ENCODE results near the gene GSTP1. TPM values are rescaled to one million over a fixed set of nuclear protein-coding genes. Genes with fewer than 3 reads are reported as not detected.

The GSTP1 gene
- 693 and 847 TPM in 2 replicates for total RNA-seq

DNA sequence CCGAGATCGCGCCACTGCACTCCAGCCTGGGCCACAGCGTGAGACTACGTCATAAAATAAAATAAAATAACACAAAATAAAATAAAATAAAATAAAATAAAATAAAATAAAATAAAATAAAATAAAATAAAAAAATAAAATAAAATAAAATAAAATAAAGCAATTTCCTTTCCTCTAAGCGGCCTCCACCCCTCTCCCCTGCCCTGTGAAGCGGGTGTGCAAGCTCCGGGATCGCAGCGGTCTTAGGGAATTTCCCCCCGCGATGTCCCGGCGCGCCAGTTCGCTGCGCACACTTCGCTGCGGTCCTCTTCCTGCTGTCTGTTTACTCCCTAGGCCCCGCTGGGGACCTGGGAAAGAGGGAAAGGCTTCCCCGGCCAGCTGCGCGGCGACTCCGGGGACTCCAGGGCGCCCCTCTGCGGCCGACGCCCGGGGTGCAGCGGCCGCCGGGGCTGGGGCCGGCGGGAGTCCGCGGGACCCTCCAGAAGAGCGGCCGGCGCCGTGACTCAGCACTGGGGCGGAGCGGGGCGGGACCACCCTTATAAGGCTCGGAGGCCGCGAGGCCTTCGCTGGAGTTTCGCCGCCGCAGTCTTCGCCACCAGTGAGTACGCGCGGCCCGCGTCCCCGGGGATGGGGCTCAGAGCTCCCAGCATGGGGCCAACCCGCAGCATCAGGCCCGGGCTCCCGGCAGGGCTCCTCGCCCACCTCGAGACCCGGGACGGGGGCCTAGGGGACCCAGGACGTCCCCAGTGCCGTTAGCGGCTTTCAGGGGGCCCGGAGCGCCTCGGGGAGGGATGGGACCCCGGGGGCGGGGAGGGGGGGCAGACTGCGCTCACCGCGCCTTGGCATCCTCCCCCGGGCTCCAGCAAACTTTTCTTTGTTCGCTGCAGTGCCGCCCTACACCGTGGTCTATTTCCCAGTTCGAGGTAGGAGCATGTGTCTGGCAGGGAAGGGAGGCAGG, at the start of gene GSTP1:
GSTP1 (plus strand) TSS at position 566 of the 958 bp plus-strand sequence; CDS start at position 598, 32 bp downstream.

DNA sequence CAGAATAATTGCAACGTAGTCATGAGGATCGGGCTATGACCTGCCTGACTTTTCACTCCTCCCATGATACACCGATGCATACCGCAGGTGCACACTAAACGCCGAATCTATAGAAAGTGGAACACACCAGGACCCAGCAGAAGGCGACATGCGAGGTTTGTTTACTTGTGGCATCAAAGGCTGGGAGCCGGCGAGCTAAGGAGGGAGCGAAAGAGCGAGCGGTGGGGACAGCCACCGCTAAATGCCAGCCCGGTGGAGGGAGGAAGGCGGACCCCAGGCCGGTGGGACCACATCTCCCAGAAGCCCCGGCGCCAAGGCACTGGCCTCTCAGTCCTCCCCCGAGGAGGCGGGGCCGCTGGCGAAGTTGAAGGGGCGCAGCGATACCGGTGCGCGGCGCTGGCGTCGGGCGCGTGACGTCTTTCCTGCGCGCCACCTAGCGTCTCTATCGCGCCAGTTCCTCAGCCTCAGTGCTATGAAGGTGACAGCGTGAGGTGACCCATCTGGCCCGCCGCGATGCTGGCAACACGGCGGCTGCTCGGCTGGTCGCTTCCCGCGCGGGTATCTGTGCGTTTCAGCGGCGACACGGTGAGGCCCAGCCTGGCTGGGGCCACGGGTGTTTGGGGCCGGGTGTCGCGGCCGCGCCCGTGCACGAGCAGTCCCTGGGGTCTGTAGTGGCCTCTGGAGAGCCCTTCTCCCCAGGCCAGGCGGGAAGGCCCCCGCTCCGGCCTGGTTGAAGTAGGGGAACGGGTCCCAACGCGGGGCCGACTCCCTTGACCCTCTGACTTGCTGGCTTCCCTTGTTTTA, 23.1 kb downstream of the GSTP1 start, which contains the start of gene NDUFV1:
NDUFV1 (plus strand) TSS at position 445 of the 804 bp plus-strand sequence; CDS start at position 514, 69 bp downstream.

DNA sequence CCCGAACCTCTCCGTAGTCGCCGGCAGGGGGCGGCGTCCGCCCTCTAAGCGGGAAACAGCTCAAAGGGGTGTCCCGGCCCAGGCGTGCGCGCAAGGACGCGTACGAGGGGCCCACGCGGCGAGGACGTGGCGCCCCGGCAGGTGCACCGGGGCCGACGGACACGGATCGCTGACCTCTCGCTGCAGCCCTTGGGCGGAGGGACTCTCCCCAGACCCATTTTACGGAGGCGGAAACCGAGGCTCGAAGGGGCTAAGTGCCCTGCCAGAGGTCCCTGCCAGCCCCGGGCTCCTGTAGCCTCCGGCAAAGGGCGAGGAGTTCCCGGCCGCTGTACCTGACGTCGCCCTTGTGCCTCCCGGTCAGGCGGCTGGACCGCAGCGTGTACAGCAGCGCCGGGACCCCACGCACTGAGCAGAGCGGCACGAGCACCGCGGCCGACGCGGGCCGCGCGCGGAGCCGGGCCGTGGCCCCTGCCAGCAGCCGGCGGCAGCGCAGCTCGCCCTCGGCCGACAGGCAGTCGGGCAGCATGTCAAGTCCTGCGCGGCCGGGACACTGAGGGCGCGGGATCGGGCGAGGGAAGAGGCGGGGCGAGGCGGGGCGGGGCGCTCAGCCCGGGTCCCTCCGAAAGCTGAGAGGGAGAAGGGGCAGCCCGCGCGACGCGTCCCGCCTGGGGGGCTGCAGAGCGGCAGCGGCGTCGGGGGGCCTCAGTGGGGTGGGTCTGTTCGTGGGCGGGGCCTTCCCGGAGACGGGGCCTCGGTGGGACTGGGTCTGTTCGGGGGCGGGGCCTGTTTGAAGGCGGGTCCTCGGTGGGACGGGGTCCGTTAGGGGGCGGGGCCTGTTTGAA, 46.0 kb downstream of the GSTP1 start, which contains the start of gene NUDT8:
NUDT8 (minus strand) TSS at position 552 of the 842 bp plus-strand sequence; CDS start at position 526, 26 bp downstream.

Other genes starting within 250 kb of the GSTP1 start
- 25.3 and 26.1 TPM in 2 replicates for gene POLD4, start 230.3 kb upstream of the GSTP1 start, total RNA-seq
- 1.9 and 2.7 TPM in 2 replicates for gene CLCF1, start 210.2 kb upstream of the GSTP1 start, total RNA-seq
- 2.6 and 6.7 TPM in 2 replicates for gene RAD9A, start 191.8 kb upstream of the GSTP1 start, total RNA-seq
- gene PPP1CA, start 182.0 kb upstream of the GSTP1 start, total RNA-seq, result 195 and 241 TPM in 2 replicates
- under 0.01 and 0.16 TPM in 2 replicates for gene TBC1D10C, start 179.7 kb upstream of the GSTP1 start, total RNA-seq
- under 0.01 and 0.19 TPM in 2 replicates for gene CARNS1, start 168.1 kb upstream of the GSTP1 start, total RNA-seq
- 27.4 and 29.8 TPM in 2 replicates for gene RPS6KB2, start 155.3 kb upstream of the GSTP1 start, total RNA-seq
- gene PTPRCAP, start 146.1 kb upstream of the GSTP1 start, total RNA-seq, result 0.49 and 1.1 TPM in 2 replicates
- 168 and 215 TPM in 2 replicates for gene CORO1B, start 140.3 kb upstream of the GSTP1 start, total RNA-seq
- gene GPR152, start 131.1 kb upstream of the GSTP1 start, total RNA-seq, result not detected in 2 replicates
- gene CABP4, start 128.5 kb upstream of the GSTP1 start, total RNA-seq, result 2.9 and 3.1 TPM in 2 replicates
- 18.5 and 42.5 TPM in 2 replicates for gene TMEM134, start 114.6 kb upstream of the GSTP1 start, total RNA-seq
- gene AIP, start 100.8 kb upstream of the GSTP1 start, total RNA-seq, result 96.8 and 108 TPM in 2 replicates
- 5.0 and 8.2 TPM in 2 replicates for gene PITPNM1, start 78.4 kb upstream of the GSTP1 start, total RNA-seq
- gene CDK2AP2, start 75.7 kb upstream of the GSTP1 start, total RNA-seq, result 19.2 and 22.7 TPM in 2 replicates
- not detected in 2 replicates for gene CABP2, start 60.4 kb upstream of the GSTP1 start, total RNA-seq
- 170 and 189 TPM in 2 replicates for gene NDUFV1, start 23.1 kb downstream of the GSTP1 start, total RNA-seq
- gene NUDT8, start 46.1 kb downstream of the GSTP1 start, total RNA-seq, result 2.8 and 12.0 TPM in 2 replicates
- not detected in 2 replicates for gene TBX10, start 56.0 kb downstream of the GSTP1 start, total RNA-seq
- not detected in 2 replicates for gene ACY3, start 66.9 kb downstream of the GSTP1 start, total RNA-seq
- not detected in 2 replicates for gene ALDH3B2, start 90.8 kb downstream of the GSTP1 start, total RNA-seq

Data from bladder microvascular endothelial cell (primary cell).